Pulmonary artery endothelial cell (primary cell): Measurements from ENCODE around the gene SOSTDC1. TPM values are rescaled to one million over a fixed set of nuclear protein-coding genes. Genes with fewer than 3 reads are reported as not detected.

Experiments used
- DNase-seq: peaks from one replicate; pipeline ENCODE4 v3.0.0-alpha.2; 2011; ENCODE audit warnings: low read depth, low spot score
- total RNA-seq: library from RNA; depleted of rRNA; stranded (reverse); fragments of >200 nt; gene quantifications from 2 replicates; pipeline ENCODE4 v1.2.3, GENCODE V29; 2014

SOSTDC1 gene
- total RNA-seq, 1 donor from 2014 or later = not detected

- DNase-seq = no peak
Observed at GRCh38 chr7:16420329-16420648, 45.2 kb downstream of the SOSTDC1 start.

- DNase-seq = no peak
Observed at GRCh38 chr7:16419859-16420258, 45.7 kb downstream of the SOSTDC1 start.

- no peak for DNase-seq
Observed at GRCh38 chr7:16419126-16419525, 46.4 kb downstream of the SOSTDC1 start.

- DNase-seq = no peak
Observed at GRCh38 chr7:16417906-16418305, 47.6 kb downstream of the SOSTDC1 start.

GRCh38 chr7:16416289-16417282 is 49.0 kb downstream of the SOSTDC1 start:
- DNase-seq = no peak

- no peak for DNase-seq
Observed at GRCh38 chr7:16412274-16413254, 53.0 kb downstream of the SOSTDC1 start.

Other genes with a start within 250 kb of the SOSTDC1 start
- gene CRPPA, start 44.2 kb downstream of the SOSTDC1 start, total RNA-seq = 0.86 and 1.2 TPM in 2 replicates
- gene LRRC72, start 61.1 kb upstream of the SOSTDC1 start, total RNA-seq = not detected in 2 replicates
- gene ANKMY2, start 180.0 kb upstream of the SOSTDC1 start, total RNA-seq = 9.9 and 15.8 TPM in 2 replicates
- gene BZW2, start 180.4 kb upstream of the SOSTDC1 start, total RNA-seq = 89.0 and 99.1 TPM in 2 replicates